ENCODE results near the gene C5orf63.
"Not testable (repeated sequence)": the region's sequence is repeated elsewhere in the genome, so short reads cannot be mapped to it uniquely, and the experiment has no call there.

C5orf63 gene

GRCh38 chr5:127030259-127031146 lies 42.8 kb downstream of the C5orf63 start, which contains the start of gene MARCHF3:
MARCHF3 (minus strand) TSS chr5:127030558; CDS start chr5:126918171, 112,387 bp downstream.
- peak; percentile 81 for DNase-seq

GRCh38 chr5:127029581-127030258 lies 43.6 kb downstream of the C5orf63 start:
- DNase-seq, result peak; percentile 65

- peak; percentile 40 for DNase-seq
These were observed 44.4 kb downstream of the C5orf63 start for GRCh38 chr5:127028822-127029457.

GRCh38 chr5:127027539-127027938 lies 45.8 kb downstream of the C5orf63 start:
- no peak for DNase-seq

GRCh38 chr5:127026166-127026565 lies 47.1 kb downstream of the C5orf63 start:
- no peak for DNase-seq

- no peak for DNase-seq
These were observed 47.8 kb downstream of the C5orf63 start for GRCh38 chr5:127025467-127025866.

GRCh38 chr5:127024821-127025220 lies 48.5 kb downstream of the C5orf63 start:
- DNase-seq, result no peak

GRCh38 chr5:127023552-127024191 lies 49.6 kb downstream of the C5orf63 start:
- not testable (repeated sequence) for DNase-seq

GRCh38 chr5:127022846-127023245 lies 50.5 kb downstream of the C5orf63 start:
- DNase-seq, result no peak

GRCh38 chr5:127019928-127020327 lies 53.4 kb downstream of the C5orf63 start:
- DNase-seq, result no peak

- DNase-seq, result not testable (repeated sequence)
These were observed 56.6 kb downstream of the C5orf63 start for GRCh38 chr5:127016722-127017121.

GRCh38 chr5:127015716-127016115 lies 57.6 kb downstream of the C5orf63 start:
- no peak for DNase-seq

- no peak for DNase-seq
These were observed 58.7 kb downstream of the C5orf63 start for GRCh38 chr5:127014573-127014972.

GRCh38 chr5:127013407-127013806 lies 59.9 kb downstream of the C5orf63 start:
- DNase-seq, result no peak

- DNase-seq, result no peak
These were observed 60.4 kb downstream of the C5orf63 start for GRCh38 chr5:127012916-127013315.

- DNase-seq, result no peak
These were observed 61.2 kb downstream of the C5orf63 start for GRCh38 chr5:127011961-127012644.

- DNase-seq, result no peak
These were observed 62.1 kb downstream of the C5orf63 start for GRCh38 chr5:127011153-127011552.

- no peak for DNase-seq
These were observed 62.9 kb downstream of the C5orf63 start for GRCh38 chr5:127010362-127010761.

- no peak for DNase-seq
These were observed 63.5 kb downstream of the C5orf63 start for GRCh38 chr5:127009784-127010183.

GRCh38 chr5:127008300-127008975 lies 64.9 kb downstream of the C5orf63 start:
- no peak for DNase-seq

- DNase-seq, result no peak
These were observed 65.8 kb downstream of the C5orf63 start for GRCh38 chr5:127007522-127007921.

GRCh38 chr5:127006744-127007143 lies 66.6 kb downstream of the C5orf63 start:
- DNase-seq, result no peak

Measured in NCI-H526 treated with DMSO at 0.1 percent for 48 hours (cell line).